ENCODE data around the gene ASTN2. TPM values are rescaled to one million over a fixed set of nuclear protein-coding genes. Genes with fewer than 3 reads are reported as not detected.
A peak's percentile ranks its signal among the peaks of the same experiment; 100 is the strongest.

The ASTN2 gene
- total and polyA plus RNA-seq, 12 donors: 1.9 to 11.1 (median 4.0) TPM

- Histone ChIP-seq H3K36me3 (no peaks in the 10 kb centered on the region), H3K27me3 (no peaks in the 10 kb centered on the region), H3K4me3 (no peak overlapping the region), H3K4me1 (peaks cover 0 to 35% (median 23%) of the 10 kb centered on the region in 9 donors), H3K9me3 (no peaks in the 10 kb centered on the region), H3K27ac (peak overlapping the region in 1 of 10 donors; percentile 46)
- 85 to 88% methylated on average over 11 of the region's 11 CpGs for WGBS, 2 donors
- ATAC-seq: no peak
- intact Hi-C loops (cut with DNase I): loop anchor here in 1 of 10 donors (10.0 kb wide), 1 partner anchor 57 kb away; no protein-coding TSS in a partner anchor
- TF ChIP-seq CTCF (IDR thresholded peaks at IDR 0.05): no peak
- no peak for DNase-seq
Observed at GRCh38 chr9:116547729-116548426, 867.0 kb downstream of the ASTN2 start.

GRCh38 chr9:116546711-116547581, 867.9 kb downstream of the ASTN2 start:
- no peak for TF ChIP-seq CTCF (IDR thresholded peaks at IDR 0.05)
- no peak for DNase-seq
- H3K4me3 ChIP-seq: no peak overlapping the region
- intact Hi-C loops (cut with DNase I): loop anchor here in 1 of 10 donors (10.0 kb wide), 1 partner anchor 58 kb away; no protein-coding TSS in a partner anchor
- no peaks in the 10 kb centered on the region for H3K9me3 ChIP-seq
- H3K27ac ChIP-seq: no peak overlapping the region
- WGBS, 2 donors: 89 to 94% methylated on average over 7 of the region's 7 CpGs
- H3K4me1 ChIP-seq: peaks cover 0 to 35% (median 23%) of the 10 kb centered on the region in 9 donors
- H3K36me3 ChIP-seq: no peaks in the 10 kb centered on the region
- ATAC-seq: no peak
- H3K27me3 ChIP-seq: no peaks in the 10 kb centered on the region

GRCh38 chr9:116544896-116545295, 870.0 kb downstream of the ASTN2 start:
- ATAC-seq (no peak), DNase-seq (no peak)
- Histone ChIP-seq H3K9me3 (no peaks in the 10 kb centered on the region), H3K27ac (peak overlapping the region in 4 of 10 donors; percentile 33 to 72 (median 38)), H3K27me3 (no peaks in the 10 kb centered on the region), H3K4me1 (peaks cover 0 to 23% (median 8%) of the 10 kb centered on the region in 9 donors), H3K36me3 (no peaks in the 10 kb centered on the region), H3K4me3 (no peak overlapping the region)
- WGBS, 2 donors: 85 to 94% methylated on average over 2 of the region's 2 CpGs
- intact Hi-C loops (cut with DNase I): loop anchor here in 1 of 10 donors (10.0 kb wide), 1 partner anchor 60 kb away; no protein-coding TSS in a partner anchor
- no peak for TF ChIP-seq CTCF (IDR thresholded peaks at IDR 0.05)

- Histone ChIP-seq H3K4me3 (no peak overlapping the region), H3K4me1 (peaks cover 0 to 12% (median 0%) of the 10 kb centered on the region in 9 donors), H3K9me3 (no peaks in the 10 kb centered on the region), H3K27me3 (no peaks in the 10 kb centered on the region), H3K36me3 (no peaks in the 10 kb centered on the region), H3K27ac (peak overlapping the region in 3 of 10 donors; percentile 35 to 72 (median 42))
- DNase-seq: peak in 1 of 2 donors; percentile 35
- intact Hi-C loops (cut with DNase I): loop anchor here in 1 of 10 donors (10.0 kb wide), 1 partner anchor 61 kb away; no protein-coding TSS in a partner anchor
- TF ChIP-seq CTCF (IDR thresholded peaks at IDR 0.05): no peak
- ATAC-seq: peak in 7 of 8 donors; percentile 16 to 91 (median 50)
- WGBS, 2 donors: 63 to 73% methylated on average over 8 of the region's 8 CpGs
Observed at GRCh38 chr9:116543731-116544400, 871.0 kb downstream of the ASTN2 start.
